Ishikawa (cell line): Measurements from ENCODE around the gene DIAPH3.

ENCODE experiments used
- CEBPB ChIP-seq: IDR thresholded peaks from 2 replicates; pipeline ENCODE4 v1.6.1; 2012
- CREB1 ChIP-seq: IDR thresholded peaks from 2 replicates; pipeline ENCODE4 v1.6.1; 2012; ENCODE audit warnings: low read depth
- EGR1 ChIP-seq: IDR thresholded peaks from 2 replicates; pipeline ENCODE4 v1.6.1; 2012
- EP300 ChIP-seq: IDR thresholded peaks from 2 replicates; pipeline ENCODE4 v1.6.1; 2012; ENCODE audit warnings: borderline replicate concordance
- FOXM1 ChIP-seq: IDR thresholded peaks from 2 replicates; pipeline ENCODE4 v1.6.1; 2012; ENCODE audit warnings: low read depth, borderline replicate concordance
- MAX ChIP-seq: IDR thresholded peaks from 2 replicates; pipeline ENCODE4 v1.6.1; 2012
- NFIC ChIP-seq: IDR thresholded peaks from 2 replicates; pipeline ENCODE4 v1.6.1; 2012
- RAD21 ChIP-seq: IDR thresholded peaks from 2 replicates; pipeline ENCODE4 v1.6.1; 2012; ENCODE audit warnings: low read depth
- REST ChIP-seq: IDR thresholded peaks from 2 replicates; pipeline ENCODE4 v1.6.1; 2012; ENCODE audit warnings: low read depth, mild to moderate bottlenecking
- TAF1 ChIP-seq: IDR thresholded peaks from 2 replicates; pipeline ENCODE4 v1.6.1; 2012; ENCODE audit warnings: low read depth, mild to moderate bottlenecking
- TCF12 ChIP-seq: IDR thresholded peaks from 2 replicates; pipeline ENCODE4 v1.6.1; 2012; ENCODE audit warnings: low read depth
- TEAD4 ChIP-seq: IDR thresholded peaks from 2 replicates; pipeline ENCODE4 v1.6.1; 2012
- YY1 ChIP-seq: IDR thresholded peaks from 2 replicates; pipeline ENCODE4 v1.6.1; 2012; ENCODE audit warnings: low read depth
- ZBTB7A ChIP-seq: IDR thresholded peaks from 2 replicates; pipeline ENCODE4 v1.6.1; 2012; ENCODE audit warnings: low read depth
- TF ChIP-seq, protein P1 (sequence below): IDR thresholded peaks from 2 replicates; pipeline ENCODE4 v1.6.1; 2012

The DIAPH3 gene

GRCh38 chr13:60152904-60153303 lies 10.8 kb downstream of the DIAPH3 start:
- no peak for TF ChIP-seq YY1
- TF ChIP-seq EGR1: no peak
- no peak for TF ChIP-seq FOXM1
- TF ChIP-seq TCF12: no peak
- TF ChIP-seq TAF1: no peak
- TF ChIP-seq MAX: no peak
- no peak for TF ChIP-seq ZBTB7A
- no peak for TF ChIP-seq CEBPB
- TF ChIP-seq RAD21: no peak
- no peak for TF ChIP-seq CREB1
- no peak for TF ChIP-seq TEAD4
- no peak for TF ChIP-seq NFIC

GRCh38 chr13:60152114-60152513 lies 11.6 kb downstream of the DIAPH3 start:
- no peak for TF ChIP-seq MAX
- TF ChIP-seq RAD21: no peak
- no peak for TF ChIP-seq CREB1
- TF ChIP-seq, protein P1, sequence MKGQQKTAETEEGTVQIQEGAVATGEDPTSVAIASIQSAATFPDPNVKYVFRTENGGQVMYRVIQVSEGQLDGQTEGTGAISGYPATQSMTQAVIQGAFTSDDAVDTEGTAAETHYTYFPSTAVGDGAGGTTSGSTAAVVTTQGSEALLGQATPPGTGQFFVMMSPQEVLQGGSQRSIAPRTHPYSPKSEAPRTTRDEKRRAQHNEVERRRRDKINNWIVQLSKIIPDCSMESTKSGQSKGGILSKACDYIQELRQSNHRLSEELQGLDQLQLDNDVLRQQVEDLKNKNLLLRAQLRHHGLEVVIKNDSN: no peak
- TF ChIP-seq FOXM1: no peak
- TF ChIP-seq EGR1: no peak
- TF ChIP-seq TEAD4: no peak

- no peak for TF ChIP-seq EP300
- TF ChIP-seq RAD21: no peak
- no peak for TF ChIP-seq CREB1
- no peak for TF ChIP-seq TEAD4
- no peak for TF ChIP-seq MAX
- TF ChIP-seq YY1: no peak
- no peak for TF ChIP-seq NFIC
- TF ChIP-seq, protein P1: no peak
- TF ChIP-seq TCF12: no peak
- no peak for TF ChIP-seq ZBTB7A
- no peak for TF ChIP-seq FOXM1
- no peak for TF ChIP-seq EGR1
- no peak for TF ChIP-seq TAF1
- TF ChIP-seq REST: no peak
Observed at GRCh38 chr13:60150538-60150937, 13.2 kb downstream of the DIAPH3 start.

- TF ChIP-seq FOXM1 (no peak), MAX (no peak)
Observed at GRCh38 chr13:60148918-60149317, 14.8 kb downstream of the DIAPH3 start.

GRCh38 chr13:60147361-60147760 lies 16.4 kb downstream of the DIAPH3 start:
- TF ChIP-seq YY1: no peak
- TF ChIP-seq TCF12: no peak
- no peak for TF ChIP-seq CEBPB
- no peak for TF ChIP-seq REST
- no peak for TF ChIP-seq FOXM1
- TF ChIP-seq, protein P1: no peak
- TF ChIP-seq MAX: no peak
- TF ChIP-seq TEAD4: no peak
- no peak for TF ChIP-seq ZBTB7A
- no peak for TF ChIP-seq CREB1
- no peak for TF ChIP-seq TAF1
- no peak for TF ChIP-seq EP300
- TF ChIP-seq RAD21: no peak
- no peak for TF ChIP-seq EGR1
- TF ChIP-seq NFIC: no peak
